ENCODE measurements around the gene SEC61A2. TPM values are rescaled to one million over a fixed set of nuclear protein-coding genes. Genes with fewer than 3 reads are reported as not detected.

SEC61A2 gene
- polyA plus RNA-seq, 1 experiment: 6.8 TPM

DNA sequence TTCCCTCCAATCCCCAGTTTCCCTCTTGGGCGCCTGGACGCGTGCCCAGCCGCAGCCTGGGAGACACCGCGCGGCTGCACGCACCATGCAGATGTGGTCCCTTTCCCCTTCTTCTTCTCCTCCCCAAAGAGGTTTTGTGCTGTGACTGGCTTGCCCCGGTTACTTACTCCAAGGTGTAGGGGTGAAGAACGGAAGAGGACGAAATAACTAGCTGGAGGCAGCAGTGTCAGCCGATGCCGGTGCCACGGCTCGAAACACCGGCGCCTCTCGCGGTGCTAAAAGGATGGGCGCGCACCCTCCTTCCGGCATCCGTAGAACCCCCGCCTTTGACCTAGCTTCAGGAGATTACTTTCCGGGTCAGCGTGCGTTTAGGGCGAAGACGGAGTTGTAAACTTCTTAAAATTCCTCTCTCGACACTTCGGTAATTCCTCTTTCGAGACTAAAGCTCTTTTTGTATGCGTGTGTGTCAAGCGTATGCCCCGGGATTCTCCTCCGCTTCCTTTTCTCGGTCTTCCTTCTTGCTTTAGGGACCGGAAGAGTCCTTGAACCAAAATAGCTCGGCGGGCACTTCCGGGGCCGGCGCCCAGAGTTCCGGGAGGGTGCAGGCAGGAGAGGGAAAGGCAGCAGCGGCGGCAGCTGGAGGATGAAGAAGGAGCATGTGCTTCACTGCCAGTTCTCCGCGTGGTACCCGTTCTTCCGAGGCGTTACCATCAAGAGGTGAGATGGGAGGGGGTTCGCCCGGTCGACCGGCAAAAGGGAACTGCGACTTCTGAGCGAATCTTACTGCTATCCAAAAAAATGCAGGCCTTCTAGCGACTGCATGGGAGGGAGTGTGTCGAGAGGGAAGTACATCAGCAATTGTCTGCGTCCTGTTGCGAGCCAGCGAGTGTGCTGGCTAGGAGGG lies 66.4 kb downstream of the SEC61A2 start, which contains the start of the genes CDC123 and NUDT5:
Gene CDC123 (plus strand): TSS at position 586 of the 904 bp plus-strand sequence. CDS start 58 bp downstream, at position 644.
Gene NUDT5 (minus strand): TSS at position 289 of the 904 bp plus-strand sequence. CDS start 9,600 bp downstream, outside the sequence.
- H3K36me3 ChIP-seq (ENCODE audit: control insufficient read depth, insufficient read depth, low read length): no peaks in the 10 kb centered on the region; the same call in 1 of the 2 replicates
- peak within 1 kb of the TSS; percentile 79 for H3K4me3 ChIP-seq (ENCODE audit: low read depth, low read length)
- ChIA-PET CTCF (interaction anchor here (0.6 to 3.4 kb wide), 4 partner anchors 11 to 461 kb away, joined by 3 to 15 read pairs (median 6); no protein-coding TSS in a partner anchor), POLR2A (interaction anchor here (0.8 kb wide), 1 partner anchor 153 kb away, joined by 3 read pairs; the partner anchor contains the start of gene UPF2)
- peak; percentile 54 for DNase-seq (ENCODE audit: low read depth)
- H3K27me3 ChIP-seq (ENCODE audit: control insufficient read depth, insufficient read depth, low read length): no peaks in the 10 kb centered on the region
- TF ChIP-seq, protein P1, sequence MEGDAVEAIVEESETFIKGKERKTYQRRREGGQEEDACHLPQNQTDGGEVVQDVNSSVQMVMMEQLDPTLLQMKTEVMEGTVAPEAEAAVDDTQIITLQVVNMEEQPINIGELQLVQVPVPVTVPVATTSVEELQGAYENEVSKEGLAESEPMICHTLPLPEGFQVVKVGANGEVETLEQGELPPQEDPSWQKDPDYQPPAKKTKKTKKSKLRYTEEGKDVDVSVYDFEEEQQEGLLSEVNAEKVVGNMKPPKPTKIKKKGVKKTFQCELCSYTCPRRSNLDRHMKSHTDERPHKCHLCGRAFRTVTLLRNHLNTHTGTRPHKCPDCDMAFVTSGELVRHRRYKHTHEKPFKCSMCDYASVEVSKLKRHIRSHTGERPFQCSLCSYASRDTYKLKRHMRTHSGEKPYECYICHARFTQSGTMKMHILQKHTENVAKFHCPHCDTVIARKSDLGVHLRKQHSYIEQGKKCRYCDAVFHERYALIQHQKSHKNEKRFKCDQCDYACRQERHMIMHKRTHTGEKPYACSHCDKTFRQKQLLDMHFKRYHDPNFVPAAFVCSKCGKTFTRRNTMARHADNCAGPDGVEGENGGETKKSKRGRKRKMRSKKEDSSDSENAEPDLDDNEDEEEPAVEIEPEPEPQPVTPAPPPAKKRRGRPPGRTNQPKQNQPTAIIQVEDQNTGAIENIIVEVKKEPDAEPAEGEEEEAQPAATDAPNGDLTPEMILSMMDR (IDR thresholded peaks at IDR 0.05; ENCODE audit: insufficient read depth, low read depth, low read length): 0 out of 2 replicates have a peak, but pooled peaks have one; percentile 9

DNA sequence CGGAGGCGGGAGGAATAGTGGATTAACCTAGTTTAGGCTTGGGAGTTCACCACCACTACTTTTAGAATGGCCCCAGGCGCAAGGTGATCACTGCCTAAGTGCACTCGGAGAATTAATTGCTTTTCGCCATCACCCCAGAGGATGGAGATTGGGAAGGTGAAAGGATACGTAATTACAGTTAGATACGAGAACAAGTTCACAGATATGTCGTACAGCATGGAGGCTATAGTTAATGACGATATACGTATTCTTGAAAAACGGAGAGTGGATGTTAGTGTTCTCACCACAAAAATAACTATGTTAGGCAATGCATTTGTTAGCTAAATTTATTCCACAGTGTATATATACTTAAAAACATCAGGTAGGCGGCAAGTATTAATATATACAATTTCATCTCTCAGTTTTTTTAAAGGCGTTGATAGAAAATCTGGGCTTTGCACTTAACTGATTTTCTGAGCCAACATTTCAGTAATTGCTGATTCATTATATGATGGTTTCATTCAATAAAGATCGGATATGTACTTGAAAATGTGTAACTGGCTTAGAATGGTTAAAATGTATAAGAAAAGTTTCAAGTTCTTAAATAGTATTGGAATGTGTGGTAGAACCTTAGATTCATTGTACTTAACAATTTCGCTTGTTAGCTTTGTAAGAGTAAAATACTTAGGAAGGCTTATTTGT lies 67.2 kb downstream of the SEC61A2 start:
- ChIA-PET POLR2A (no interaction called here), CTCF (interaction anchor here (1.8 to 3.4 kb wide), 2 partner anchors 10 to 18 kb away, joined by 8 to 15 read pairs; no protein-coding TSS in a partner anchor)
- Histone ChIP-seq H3K4me3 (ENCODE audit: low read depth, low read length) (peak overlapping the region; percentile 79), H3K27me3 (ENCODE audit: control insufficient read depth, insufficient read depth, low read length) (no peaks in the 10 kb centered on the region), H3K36me3 (ENCODE audit: control insufficient read depth, insufficient read depth, low read length) (peaks cover 3% of the 10 kb centered on the region; the same call in 1 of the 2 replicates)
- DNase-seq (ENCODE audit: low read depth): no peak
- TF ChIP-seq, protein P1 (IDR thresholded peaks at IDR 0.05; ENCODE audit: insufficient read depth, low read depth, low read length): no peak

DNA sequence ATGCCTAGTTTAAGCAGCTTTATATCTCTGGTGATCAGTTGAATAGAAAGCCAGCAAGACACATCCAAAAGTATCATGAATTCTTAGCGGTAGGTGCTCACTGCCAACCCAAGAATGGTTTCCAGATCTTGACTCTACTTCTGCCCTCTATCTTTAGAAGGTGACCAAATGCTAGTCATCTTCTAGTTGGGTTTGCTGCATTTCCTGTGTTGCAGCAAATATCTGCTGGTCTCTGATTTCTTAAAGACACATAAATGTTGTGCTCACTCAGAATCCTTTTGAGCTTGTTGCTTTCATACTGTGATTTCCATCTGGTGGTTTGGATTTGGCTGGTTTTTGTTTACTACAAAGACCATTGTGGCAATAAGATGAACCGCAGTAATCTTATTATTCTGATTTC lies 68.7 kb downstream of the SEC61A2 start:
- DNase-seq (ENCODE audit: low read depth): no peak
- POLR2A ChIA-PET: no interaction called here
- Histone ChIP-seq H3K27me3 (ENCODE audit: control insufficient read depth, insufficient read depth, low read length) (no peaks in the 10 kb centered on the region), H3K36me3 (ENCODE audit: control insufficient read depth, insufficient read depth, low read length) (peaks cover 6% of the 10 kb centered on the region; the same call in 1 of the 2 replicates), H3K4me3 (ENCODE audit: low read depth, low read length) (no peak overlapping the region)
- TF ChIP-seq, protein P1 (IDR thresholded peaks at IDR 0.05; ENCODE audit: insufficient read depth, low read depth, low read length): no peak
- CTCF ChIA-PET: interaction anchor here (0.6 kb wide), 2 partner anchors 14 to 369 kb away, joined by 3 to 4 read pairs; no protein-coding TSS in a partner anchor

DNA sequence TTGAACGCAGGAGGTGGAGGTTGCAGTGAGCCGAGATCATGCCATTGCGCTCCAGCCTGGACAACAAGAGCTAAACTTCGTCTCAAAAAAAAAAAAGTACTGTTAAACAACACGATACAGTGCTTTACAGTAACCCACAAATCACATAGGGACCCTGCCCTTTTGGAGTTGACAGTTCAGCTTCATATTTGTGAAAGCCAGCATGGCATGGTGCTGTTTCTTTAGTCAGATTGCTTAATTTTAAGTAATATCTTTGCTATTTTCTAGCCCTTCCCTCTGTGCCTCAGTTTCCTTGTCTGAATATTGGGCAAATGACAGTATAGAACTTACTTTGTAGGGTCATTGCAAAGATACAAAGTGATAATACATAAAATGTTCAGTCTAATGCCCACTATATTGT lies 71.4 kb downstream of the SEC61A2 start:
- Histone ChIP-seq H3K36me3 (ENCODE audit: control insufficient read depth, insufficient read depth, low read length) (peaks cover 6% of the 10 kb centered on the region; the same call in 1 of the 2 replicates), H3K27me3 (ENCODE audit: control insufficient read depth, insufficient read depth, low read length) (no peaks in the 10 kb centered on the region), H3K4me3 (ENCODE audit: low read depth, low read length) (no peak overlapping the region)
- ChIA-PET CTCF (interaction anchor here (7.7 kb wide), 1 partner anchor 15 kb away, joined by 56 read pairs; no protein-coding TSS in a partner anchor), POLR2A (no interaction called here)
- TF ChIP-seq, protein P1 (IDR thresholded peaks at IDR 0.05; ENCODE audit: insufficient read depth, low read depth, low read length): no peak
- DNase-seq (ENCODE audit: low read depth): no peak
